Transverse colon (tissue), 4 donors: Measurements from ENCODE around the gene SNU13. TPM values are rescaled to one million over a fixed set of nuclear protein-coding genes. Genes with fewer than 3 reads are reported as not detected.

Experiments
- DNase-seq: peaks from one replicate; pipeline ENCODE4 v3.0.0-alpha.2; 2019
- H3K27ac ChIP-seq, 4 donors: fragments of 200-600 bp; sonication (generic); 2 replicates each; pipeline ENCODE4 v1.5.1; 2016 to 2018; ENCODE audit warnings: inconsistent platforms in 4 of 4
- H3K27me3 ChIP-seq: fragments of 200-600 bp; sonication (generic); 2 replicates; pipeline ENCODE4 v1.5.1; 2017; ENCODE audit warnings: inconsistent platforms
- H3K36me3 ChIP-seq, 4 donors: fragments of 200-600 bp; sonication (generic); 2 replicates each; pipeline ENCODE4 v1.5.1; 2017 to 2019; ENCODE audit warnings: inconsistent platforms in 4 of 4
- H3K4me1 ChIP-seq, 4 donors: fragments of 200-600 bp; sonication (generic); 2 replicates each; pipeline ENCODE4 v1.5.1; 2017 to 2020; ENCODE audit warnings: inconsistent platforms in 4 of 4
- H3K4me3 ChIP-seq, 4 donors: fragments of 200-600 bp; sonication (generic); 1 replicate in 1 of 4; 2 replicates in 3 of 4; pipeline versions ENCODE4 v1.5.1 to v1.6.1; 2017 to 2019; ENCODE audit warnings: inconsistent platforms in 4 of 4
- H3K9me3 ChIP-seq, 2 donors: fragments of 200-600 bp; sonication (generic); 2 replicates each; pipeline ENCODE4 v1.5.1; 2017 to 2019; ENCODE audit warnings: inconsistent platforms in 2 of 2
- CTCF ChIP-seq, 5 experiments: fragments of 200-600 bp in 3 of 5; fragments of 450-650 bp in 2 of 5; sonication (generic) in 3 of 5; IDR thresholded peaks; 1 replicate in 2 of 5; 2 replicates in 3 of 5; pipeline ENCODE4 v1.5.1; 2016 to 2017; ENCODE audit warnings: antibody characterized with exemption in 5 of 5, inconsistent platforms in 3 of 5, mild to moderate bottlenecking in 2 of 5, moderate library complexity in 1 of 5
- EP300 ChIP-seq: sonication (generic); formaldehyde crosslinking; IDR thresholded peaks from one replicate; pipeline ENCODE4 v1.6.1; 2017; ENCODE audit warnings: antibody characterized with exemption, low read depth
- POLR2A ChIP-seq: fragments of 450-650 bp; IDR thresholded peaks from one replicate; pipeline ENCODE4 v1.6.1; 2016; ENCODE audit warnings: antibody characterized with exemption, mild to moderate bottlenecking, moderate library complexity
- POLR2AphosphoS5 ChIP-seq, 3 donors: sonication (generic); formaldehyde crosslinking; IDR thresholded peaks; one replicate each; pipeline ENCODE4 v1.6.1; 2016; ENCODE audit warnings: antibody characterized with exemption in 3 of 3
- WGBS, 2 donors: methylation state at CpG; one replicate each; pipeline ENCODE4 v1.1.5; 2018; ENCODE audit warnings: low coverage in 1 of 2; 5-methylcytosine and 5-hydroxymethylcytosine counted together
- in situ Hi-C, 4 donors: fragments of 200-750 bp; cut with MboI; loops; one replicate each; pipeline versions ENCODE4 v1.15.0 to v1.15.1; 2017; ENCODE audit warnings: low sequenced_read_pairs in 3 of 4, low pct_ligation_motif_present in 1 of 4, low pct_unique_long_range_greater_than_20kb in 1 of 4
- intact Hi-C: fragments of 100-400 bp; cut with DNase I; formaldehyde crosslinking; loops from one replicate; pipeline ENCODE4 v1.15.1; 2023; ENCODE audit warnings: low total_unique reads
- small RNA-seq, 4 donors: library from RNA; depleted of rRNA; stranded (forward); fragments of <200 nt; gene quantifications; one replicate each; pipeline ENCODE3, GENCODE V24; 2016
- total RNA-seq, 4 donors: library from RNA; depleted of rRNA; stranded (reverse); fragments of >200 nt; gene quantifications; one replicate each; pipeline ENCODE4 v1.1.0, GENCODE V29; 2016

SNU13 gene
- total RNA-seq, 4 donors from 2014 or later = 32.9 to 89.4 (median 58.9) TPM

GRCh38 chr22:41625577-41625976 is 63.1 kb downstream of the SNU13 start:
- TF ChIP-seq POLR2A = no peak
- no peak for TF ChIP-seq POLR2AphosphoS5 (IDR thresholded peaks at IDR 0.05)
- no peak for TF ChIP-seq EP300
- no peak for TF ChIP-seq CTCF (IDR thresholded peaks at IDR 0.05)
- Histone ChIP-seq H3K27ac (no peak overlapping the region), H3K4me1 (peaks cover 7 to 19% (median 8%) of the 10 kb centered on the region in 4 donors), H3K4me3 (no peak overlapping the region), H3K27me3 (no peaks in the 10 kb centered on the region), H3K36me3 (peaks cover 0 to 72% (median 32%) of the 10 kb centered on the region in 4 donors), H3K9me3 (no peaks in the 10 kb centered on the region)
- 94 to 97% methylated on average over 7 of the region's 7 CpGs for WGBS, 2 donors
- intact Hi-C loops (no loop called here), in situ Hi-C loops (no loop called here)
- DNase-seq = no peak

Small RNA genes within 50 kb of the gene (small RNA-seq; reads per million reads assigned to genes)
- gene HMGN2P10 = 0 reads per million in 4 donors
- gene RF00019 = 0 reads per million in 4 donors
- gene RNU6-476P = 0 reads per million in 4 donors
- gene RNU6ATAC22P = 0 reads per million in 4 donors

Other genes starting within 250 kb of the SNU13 start
- gene TOB2, start 242.1 kb downstream of the SNU13 start, total RNA-seq = 10 to 100 TPM; 22.7 to 64.0 (median 49.7) TPM
- 10 to 100 TPM in 3 of 4 donors, 1 to 10 TPM in 1; 3.0 to 33.9 (median 25.0) TPM for gene PHF5A, start 220.2 kb downstream of the SNU13 start, total RNA-seq
- gene ACO2, start 219.8 kb downstream of the SNU13 start, total RNA-seq = 100 to 1,000 TPM; 164 to 351 (median 255) TPM
- 1 to 10 TPM; 5.6 to 8.4 (median 7.0) TPM for gene POLR3H, start 144.4 kb downstream of the SNU13 start, total RNA-seq
- gene CSDC2, start 127.9 kb downstream of the SNU13 start, total RNA-seq = 1 to 10 TPM; 1.2 to 7.1 (median 2.8) TPM
- 100 to 1,000 TPM; 104 to 262 (median 128) TPM for gene PMM1, start 99.0 kb downstream of the SNU13 start, total RNA-seq
- 10 to 100 TPM; 13.5 to 27.6 (median 16.8) TPM for gene DESI1, start 67.8 kb downstream of the SNU13 start, total RNA-seq
- gene XRCC6, start 67.6 kb downstream of the SNU13 start, total RNA-seq = 100 to 1,000 TPM in 3 of 4 donors, 10 to 100 TPM in 1; 56.5 to 145 (median 126) TPM
- gene MEI1, start 10.6 kb upstream of the SNU13 start, total RNA-seq = 10 to 100 TPM in 1 of 4 donors, 1 to 10 TPM in 1, not detected in 2; 1.1 to 20.5 TPM
- gene CCDC134, start 111.8 kb upstream of the SNU13 start, total RNA-seq = 1 to 10 TPM in 2 of 4 donors, not detected in 2; 5.9 to 9.8 TPM
- 100 to 1,000 TPM; 156 to 252 (median 166) TPM for gene SREBF2, start 144.2 kb upstream of the SNU13 start, total RNA-seq
- under 1 TPM in 1 of 4 donors, not detected in 3; 0.32 TPM for gene SHISA8, start 226.2 kb upstream of the SNU13 start, total RNA-seq
- 10 to 100 TPM in 1 of 4 donors, 1 to 10 TPM in 1, under 1 TPM in 2; 0.20 to 15.3 (median 4.3) TPM for gene TNFRSF13C, start 237.9 kb upstream of the SNU13 start, total RNA-seq